Fibroblast of gingiva (primary cell): Measurements from ENCODE around the gene HBG2.
"Not testable (repeated sequence)": the region's sequence is repeated elsewhere in the genome, so short reads cannot be mapped to it uniquely, and the experiment has no call there.

Experiments used
- DNase-seq: peaks from one replicate; pipeline ENCODE4 v3.0.0-alpha.2; 2011; ENCODE audit warnings: low read depth

Gene HBG2

DNA sequence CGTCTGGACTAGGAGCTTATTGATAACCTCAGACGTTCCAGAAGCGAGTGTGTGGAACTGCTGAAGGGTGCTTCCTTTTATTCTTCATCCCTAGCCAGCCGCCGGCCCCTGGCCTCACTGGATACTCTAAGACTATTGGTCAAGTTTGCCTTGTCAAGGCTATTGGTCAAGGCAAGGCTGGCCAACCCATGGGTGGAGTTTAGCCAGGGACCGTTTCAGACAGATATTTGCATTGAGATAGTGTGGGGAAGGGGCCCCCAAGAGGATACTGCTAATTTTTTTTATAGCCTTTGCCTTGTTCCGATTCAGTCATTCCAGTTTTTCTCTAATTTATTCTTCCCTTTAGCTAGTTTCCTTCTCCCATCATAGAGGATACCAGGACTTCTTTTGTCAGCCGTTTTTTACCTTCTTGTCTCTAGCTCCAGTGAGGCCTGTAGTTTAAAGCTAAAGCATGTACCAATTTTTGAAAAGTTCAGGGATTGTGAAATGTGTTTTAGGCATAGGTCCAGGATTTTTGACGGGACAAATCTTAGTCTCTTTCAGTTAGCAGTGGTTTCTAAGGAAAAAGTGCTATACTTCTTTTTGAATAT, 4.7 kb downstream of the HBG2 start, which contains the start of gene HBG1:
Gene HBG1 (minus strand): TSS at position 51 of the 590 bp plus-strand sequence. CDS start 53 bp downstream, outside the sequence.
- peak; percentile 8 for DNase-seq

DNA sequence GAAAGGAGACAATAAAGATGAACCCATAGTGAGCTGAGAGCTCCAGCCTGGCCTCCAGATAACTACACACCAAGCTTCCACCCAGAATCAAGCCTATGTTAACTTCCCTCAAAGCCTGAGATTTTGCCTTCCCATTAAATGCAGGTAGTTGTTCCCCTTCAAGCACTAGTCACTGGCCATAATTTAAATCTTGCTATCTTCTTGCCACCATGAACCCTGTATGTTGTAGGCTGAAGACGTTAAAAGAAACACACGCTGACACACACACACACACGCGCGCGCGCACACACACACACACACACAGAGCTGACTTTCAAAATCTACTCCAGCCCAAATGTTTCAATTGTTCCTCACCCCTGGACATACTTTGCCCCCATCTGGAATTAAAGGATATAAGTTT, 6.1 kb downstream of the HBG2 start:
- DNase-seq = not testable (repeated sequence)

- DNase-seq = no peak
Observed at GRCh38 chr11:5247472-5248192, 6.9 kb downstream of the HBG2 start.

- no peak for DNase-seq
Observed at GRCh38 chr11:5246772-5247471, 7.7 kb downstream of the HBG2 start.

DNA sequence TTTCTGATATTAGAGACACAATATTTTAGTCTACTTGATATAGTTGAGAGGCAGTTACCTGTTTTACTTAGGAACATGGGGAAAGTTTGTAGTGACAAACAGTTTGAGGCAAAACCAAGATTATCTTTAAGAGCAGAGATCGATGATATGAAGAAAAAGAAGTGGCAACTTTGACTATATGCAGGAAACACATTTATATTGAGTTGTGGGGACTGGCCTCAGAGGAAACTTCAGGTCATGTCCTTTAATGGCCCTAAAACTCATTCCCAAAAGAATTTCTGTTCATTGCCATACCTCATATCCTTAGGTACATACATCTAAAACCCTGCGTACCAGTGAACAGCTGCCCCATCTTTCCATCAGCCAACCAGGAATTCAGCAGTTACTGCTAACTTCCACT, 9.4 kb downstream of the HBG2 start:
- no peak for DNase-seq

GRCh38 chr11:5243816-5244180, 10.8 kb downstream of the HBG2 start:
- no peak for DNase-seq

GRCh38 chr11:5242933-5243815, 11.4 kb downstream of the HBG2 start:
- DNase-seq = no peak

DNA sequence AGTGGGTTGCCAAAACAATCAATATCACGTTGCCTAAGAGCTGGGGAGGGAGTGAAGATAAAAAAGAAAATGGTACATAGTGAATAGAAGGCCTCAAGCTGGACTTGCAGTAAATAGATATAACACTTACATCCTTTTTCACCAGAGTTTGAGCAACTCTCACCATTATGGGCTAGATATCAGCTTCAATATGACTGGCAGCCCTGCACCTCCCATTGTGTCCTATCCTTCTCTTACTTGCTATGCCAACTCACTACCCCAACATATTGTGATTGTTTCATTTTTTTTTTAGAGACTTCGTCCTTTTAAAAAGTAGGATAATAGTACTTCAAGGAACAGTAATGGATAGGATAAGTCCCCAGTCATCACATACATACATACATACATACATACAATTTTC, 12.4 kb downstream of the HBG2 start:
- DNase-seq = no peak

DNA sequence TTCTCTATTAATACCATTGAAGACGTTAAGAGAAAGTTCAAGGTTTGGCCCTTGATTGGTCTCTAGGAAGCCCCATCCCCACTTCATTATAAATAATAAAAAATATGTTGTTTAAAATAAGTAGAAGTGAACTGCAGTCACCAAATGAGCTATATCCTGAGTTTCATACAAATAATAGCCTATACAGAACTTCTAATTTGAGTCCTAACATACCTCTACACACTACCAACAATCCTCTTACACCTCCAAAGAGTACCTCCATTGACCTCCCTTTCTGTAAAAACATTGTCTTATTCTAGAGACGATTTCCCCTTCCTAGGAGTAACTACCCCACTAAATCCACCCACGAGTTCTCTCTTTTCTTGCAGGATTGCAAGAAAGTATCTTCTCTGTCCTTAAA, 13.1 kb downstream of the HBG2 start:
- no peak for DNase-seq

- no peak for DNase-seq
Observed at GRCh38 chr11:5240458-5240857, 14.1 kb downstream of the HBG2 start.

DNA sequence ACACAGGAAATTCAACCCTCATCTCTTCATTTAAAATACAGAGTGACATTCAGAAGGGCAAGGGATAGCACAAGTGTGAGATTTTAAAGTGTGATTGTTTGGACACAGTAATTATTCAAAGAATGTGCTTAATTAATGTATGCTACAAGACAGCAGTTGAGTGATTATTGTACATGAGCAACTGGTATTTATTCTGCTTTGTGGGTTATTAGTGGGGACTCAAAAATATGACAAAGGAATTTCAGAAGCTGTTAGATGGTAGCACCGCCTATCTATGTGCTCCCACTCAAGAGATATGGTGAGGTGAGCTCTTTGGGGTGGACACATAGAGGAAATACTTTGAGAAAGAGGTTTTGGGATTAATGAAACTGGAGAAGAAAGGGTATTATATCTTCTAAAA, 14.5 kb downstream of the HBG2 start:
- no peak for DNase-seq

DNA sequence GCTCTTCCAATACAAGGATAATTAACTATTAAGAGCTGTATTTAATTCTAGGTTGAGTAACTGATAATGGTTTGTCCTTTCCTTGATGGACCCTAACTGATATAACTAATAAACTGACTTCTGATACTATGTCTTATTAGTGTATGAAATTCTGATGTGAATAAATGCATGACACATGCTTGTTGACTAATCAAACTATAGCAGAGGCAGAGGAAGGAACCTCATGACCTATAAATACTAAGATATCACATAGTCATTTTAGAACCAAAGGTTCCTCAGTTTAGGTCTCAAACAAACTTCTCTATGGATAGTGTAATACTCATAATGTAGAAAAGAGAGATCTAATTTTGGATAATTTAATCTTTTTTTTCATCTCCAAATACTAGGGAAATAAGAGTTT, 15.5 kb downstream of the HBG2 start:
- DNase-seq = no peak

GRCh38 chr11:5238486-5238885, 16.1 kb downstream of the HBG2 start:
- no peak for DNase-seq

DNA sequence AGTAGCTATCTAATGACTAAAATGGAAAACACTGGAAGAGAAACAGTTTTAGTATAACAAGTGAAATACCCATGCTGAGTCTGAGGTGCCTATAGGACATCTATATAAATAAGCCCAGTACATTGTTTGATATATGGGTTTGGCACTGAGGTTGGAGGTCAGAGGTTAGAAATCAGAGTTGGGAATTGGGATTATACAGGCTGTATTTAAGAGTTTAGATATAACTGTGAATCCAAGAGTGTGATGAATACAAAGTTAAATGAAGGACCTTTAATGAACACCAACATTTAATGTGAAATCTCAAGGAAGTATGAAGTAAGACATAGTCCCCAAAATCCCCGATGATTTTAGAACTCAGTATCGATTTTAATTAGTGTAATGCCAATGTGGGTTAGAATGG, 17.2 kb downstream of the HBG2 start:
- DNase-seq = no peak

GRCh38 chr11:5235364-5236095, 19.1 kb downstream of the HBG2 start:
- no peak for DNase-seq

- no peak for DNase-seq
Observed at GRCh38 chr11:5234381-5234834, 20.2 kb downstream of the HBG2 start, which contains the start of gene HBD. TSS of gene HBD (minus strand) at chr11:5234483. CDS start at chr11:5234433, 50 bp downstream.

DNA sequence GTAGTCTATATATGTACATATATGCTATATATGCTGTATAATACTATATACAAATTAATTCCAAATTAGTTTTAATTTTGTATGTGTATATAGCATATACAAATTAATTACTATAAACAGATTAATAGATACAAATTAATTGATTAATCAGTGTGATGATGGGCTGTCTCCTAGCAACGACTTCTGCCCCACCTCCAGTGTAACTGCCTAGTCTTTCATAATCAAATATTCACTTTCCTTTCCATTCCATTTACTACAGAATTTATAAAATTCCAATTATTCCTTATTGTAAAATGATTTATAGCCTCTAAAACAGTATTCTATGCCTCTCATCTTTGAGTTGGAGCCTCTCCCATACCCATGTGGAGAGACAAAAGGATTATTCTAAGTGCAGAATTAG, 21.3 kb downstream of the HBG2 start:
- DNase-seq = no peak

DNA sequence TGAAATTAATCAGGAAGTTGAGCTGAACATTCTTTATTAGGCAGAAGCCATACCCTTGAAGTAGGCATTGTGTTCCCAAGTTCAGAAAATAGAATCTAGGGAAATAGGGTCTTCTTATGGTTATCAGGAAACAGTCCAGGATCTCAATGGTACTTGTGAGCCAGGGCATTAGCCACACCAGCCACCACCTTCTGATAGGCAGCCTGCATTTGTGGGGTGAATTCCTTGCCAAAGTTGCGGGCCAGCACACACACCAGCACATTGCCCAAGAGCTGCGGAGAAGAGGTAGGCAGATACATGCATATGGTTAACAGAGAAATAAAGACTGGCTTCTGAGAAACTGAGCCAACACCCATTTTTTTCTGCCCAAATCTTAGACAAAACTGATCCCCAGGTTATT, 21.8 kb downstream of the HBG2 start:
- DNase-seq = no peak

GRCh38 chr11:5232176-5232575, 22.4 kb downstream of the HBG2 start:
- no peak for DNase-seq

DNA sequence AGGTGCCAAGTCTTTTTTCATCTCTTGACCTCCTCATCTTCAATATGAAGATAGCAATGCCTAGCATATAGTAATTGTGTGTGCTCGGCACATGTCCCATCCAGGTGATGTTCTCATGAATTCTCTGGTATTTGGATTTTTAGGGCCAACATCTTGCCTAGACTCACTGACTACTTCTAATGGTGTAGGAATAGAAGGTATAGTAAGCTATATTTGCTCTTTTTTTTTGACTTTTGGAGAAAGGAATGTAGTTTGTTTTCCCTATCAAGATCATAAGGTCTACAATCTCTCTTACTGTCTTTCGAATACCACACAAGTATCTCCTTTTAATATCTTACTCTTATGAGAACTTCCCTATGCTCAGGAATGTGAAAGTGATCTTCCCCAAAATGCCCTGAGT, 23.5 kb downstream of the HBG2 start:
- DNase-seq = no peak

DNA sequence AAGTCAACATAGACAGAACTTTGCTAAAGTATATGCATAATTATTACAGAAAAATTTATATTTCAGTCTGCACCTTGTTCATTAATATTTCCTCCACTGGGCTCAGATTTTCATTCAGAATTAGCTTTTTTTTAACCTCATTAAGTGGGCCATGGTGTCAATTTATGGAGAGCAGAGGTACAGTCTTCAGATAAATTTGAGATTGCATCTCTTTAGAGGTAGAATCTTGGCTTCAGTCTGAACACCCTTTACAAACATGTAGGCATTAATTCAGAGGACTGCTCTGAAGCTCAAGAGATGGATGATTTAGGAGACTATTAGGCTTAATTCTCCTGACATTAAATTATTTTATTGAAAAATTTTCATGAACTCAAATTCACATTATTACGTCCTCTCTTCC, 24.3 kb downstream of the HBG2 start:
- no peak for DNase-seq

GRCh38 chr11:5229796-5230195, 24.8 kb downstream of the HBG2 start:
- DNase-seq = no peak
